Esophagus squamous epithelium (tissue), 4 donors: ENCODE data around the gene FOXO3.

Experiments used
- CTCF ChIP-seq, 6 experiments: fragments of 450-650 bp in 4 of 6; fragments of 200-600 bp in 2 of 6; sonication (generic) in 2 of 6; IDR thresholded peaks; one replicate each; pipeline ENCODE4 v1.5.1; 2016 to 2019; ENCODE audit warnings: antibody characterized with exemption in 6 of 6, mild to moderate bottlenecking in 4 of 6, moderate library complexity in 4 of 6
- POLR2A ChIP-seq, 4 donors: fragments of 450-650 bp; IDR thresholded peaks; one replicate each; pipeline ENCODE4 v1.6.1; 2017; ENCODE audit warnings: antibody characterized with exemption in 4 of 4, mild to moderate bottlenecking in 4 of 4, moderate library complexity in 3 of 4

DNA sequence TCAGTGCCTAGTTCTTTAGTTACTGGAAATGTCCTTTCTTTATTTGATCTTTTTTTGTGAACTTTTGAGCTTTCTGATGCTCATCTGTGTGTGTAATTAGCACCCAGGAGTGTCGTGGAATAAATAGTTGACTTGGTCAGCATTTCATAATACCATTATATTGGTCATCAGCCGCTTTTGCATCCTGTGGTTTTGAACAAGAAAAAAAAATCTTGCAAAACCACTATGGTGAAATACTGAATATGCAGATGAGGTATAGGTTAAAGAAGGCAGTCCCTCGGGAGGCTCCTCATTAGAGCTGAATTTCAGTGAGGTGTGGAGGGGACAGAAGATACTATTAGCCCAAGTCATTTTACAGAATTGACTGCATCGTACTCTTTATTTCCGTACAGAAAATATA lies 90.1 kb downstream of the FOXO3 start:
- no peak for TF ChIP-seq CTCF (IDR thresholded peaks at IDR 0.05)
- TF ChIP-seq POLR2A (IDR thresholded peaks at IDR 0.05) = no peak
